Activated CD4-positive, CD25-positive, alpha-beta regulatory T cell treated with anti-CD3 and anti-CD28 coated beads, Interleukin-2, amount 50 U/mL, for 24 hours (primary cell): ENCODE measurements around the gene CTNNBL1.
A peak's percentile ranks its signal among the peaks of the same experiment; 100 is the strongest.

ENCODE experiments used
- ATAC-seq, 2 donors: fragments of 150-1000 bp; cut with Tn5 transposase; one replicate each; pipeline ENCODE4 v1.10.0; 2021; ENCODE audit warnings: mild to moderate bottlenecking in 1 of 2, moderate library complexity in 1 of 2

The CTNNBL1 gene

GRCh38 chr20:37904008-37904642 is 210.3 kb downstream of the CTNNBL1 start:
- no peak for ATAC-seq

GRCh38 chr20:37904845-37905373 is 211.1 kb downstream of the CTNNBL1 start:
- no peak for ATAC-seq

DNA sequence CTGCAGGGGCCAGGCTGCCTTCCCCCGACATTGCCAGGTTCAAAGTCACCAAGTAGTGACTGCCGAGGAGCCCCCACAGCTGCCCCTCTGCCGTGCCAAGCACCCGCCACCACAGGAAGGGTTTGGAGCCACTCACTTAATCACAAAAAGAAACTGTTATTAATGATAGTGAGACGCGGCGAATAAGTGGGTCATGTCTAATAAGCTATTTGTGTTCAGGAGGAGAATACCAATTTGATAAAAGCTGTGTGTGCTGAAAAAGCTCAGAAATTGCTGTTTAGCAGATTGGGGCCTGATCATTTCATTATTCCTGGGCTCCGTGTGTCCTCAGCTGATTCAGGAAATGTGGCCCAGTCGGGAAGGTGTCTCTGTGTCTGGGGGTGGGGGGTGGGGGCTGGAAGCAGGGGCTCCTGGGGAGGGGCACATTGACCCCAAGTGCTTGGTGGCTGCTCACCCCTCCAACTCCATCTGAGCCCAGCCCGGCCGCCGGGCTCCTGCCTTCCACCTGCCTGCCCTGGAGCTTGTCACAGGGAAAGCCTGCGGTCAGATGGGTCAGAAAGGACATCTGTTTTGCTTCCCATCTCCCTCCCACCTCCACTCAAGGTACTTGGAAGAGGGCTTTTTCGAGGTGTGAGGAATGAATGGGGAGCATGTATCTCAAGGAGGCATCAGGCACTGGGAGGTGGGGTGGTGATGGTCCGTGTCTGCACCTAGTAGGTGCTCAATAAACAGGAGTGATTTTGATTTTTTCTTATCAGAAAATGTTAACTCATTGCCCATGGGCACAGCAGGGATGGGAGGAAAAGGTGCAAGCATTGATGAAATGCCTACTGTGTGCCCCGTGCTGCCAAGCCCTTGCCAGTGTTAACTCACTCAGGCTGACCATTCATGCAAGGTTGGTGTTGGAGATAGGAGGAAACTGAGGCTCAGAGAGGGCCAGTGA is 212.1 kb downstream of the CTNNBL1 start:
- ATAC-seq = no peak

DNA sequence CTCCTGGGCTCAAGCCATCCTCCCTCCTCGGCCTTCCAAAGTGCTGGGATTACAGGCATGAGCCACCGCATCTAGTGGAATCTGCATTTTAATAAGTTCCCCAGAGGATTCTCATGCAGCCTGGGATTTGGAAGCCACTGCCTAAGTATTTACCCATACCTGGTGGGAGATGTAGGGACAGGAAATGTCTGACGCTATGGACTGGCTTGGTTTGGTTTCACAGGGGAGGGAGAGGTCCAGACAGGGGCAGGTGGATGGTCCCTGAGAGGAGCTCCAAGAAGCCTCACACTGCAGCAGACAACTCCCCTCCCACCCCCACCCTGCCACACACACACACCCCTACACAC is 213.5 kb downstream of the CTNNBL1 start:
- ATAC-seq = no peak

- no peak for ATAC-seq
Observed at GRCh38 chr20:37907677-37908401, 214.0 kb downstream of the CTNNBL1 start.

DNA sequence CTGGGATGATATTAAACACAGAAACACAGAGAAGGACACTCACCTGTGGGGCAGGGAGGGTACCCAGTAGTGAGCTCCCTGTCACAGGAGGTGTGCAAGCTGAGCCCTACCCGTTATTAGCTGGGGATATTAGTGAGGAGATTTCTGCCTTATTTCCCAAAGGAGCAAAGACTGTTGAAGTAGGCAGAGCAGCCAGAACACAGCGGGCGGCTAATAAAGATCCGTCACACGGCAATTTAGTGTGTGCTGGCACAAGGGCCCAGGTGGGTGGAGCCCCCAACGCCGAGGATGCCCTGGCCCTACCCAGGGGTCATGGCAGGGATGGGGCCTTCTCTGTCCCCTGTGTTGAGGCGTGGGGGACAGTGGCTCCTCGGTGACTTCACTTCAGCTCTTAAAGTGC is 217.4 kb downstream of the CTNNBL1 start:
- ATAC-seq = no peak

- ATAC-seq = no peak
Observed at GRCh38 chr20:37911838-37912281, 218.0 kb downstream of the CTNNBL1 start.

DNA sequence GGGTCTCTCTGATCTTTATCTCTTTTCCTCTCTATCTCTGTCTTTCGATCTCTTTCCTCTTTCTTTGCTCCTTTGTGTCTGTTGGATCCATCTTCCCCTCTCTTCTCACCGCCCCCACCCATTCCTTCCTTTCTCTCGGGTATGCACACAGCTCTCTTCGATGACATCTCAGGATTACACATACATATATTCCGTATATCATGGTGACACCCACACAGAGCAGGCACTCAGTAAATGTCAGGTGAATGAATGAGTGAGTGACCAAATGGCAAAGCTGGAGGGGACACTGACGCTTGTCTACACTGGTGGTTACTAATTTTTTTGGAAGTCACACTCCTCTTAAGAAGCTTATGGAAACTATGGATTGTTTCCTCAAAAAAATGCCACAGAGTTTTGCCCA is 219.0 kb downstream of the CTNNBL1 start:
- no peak for ATAC-seq

DNA sequence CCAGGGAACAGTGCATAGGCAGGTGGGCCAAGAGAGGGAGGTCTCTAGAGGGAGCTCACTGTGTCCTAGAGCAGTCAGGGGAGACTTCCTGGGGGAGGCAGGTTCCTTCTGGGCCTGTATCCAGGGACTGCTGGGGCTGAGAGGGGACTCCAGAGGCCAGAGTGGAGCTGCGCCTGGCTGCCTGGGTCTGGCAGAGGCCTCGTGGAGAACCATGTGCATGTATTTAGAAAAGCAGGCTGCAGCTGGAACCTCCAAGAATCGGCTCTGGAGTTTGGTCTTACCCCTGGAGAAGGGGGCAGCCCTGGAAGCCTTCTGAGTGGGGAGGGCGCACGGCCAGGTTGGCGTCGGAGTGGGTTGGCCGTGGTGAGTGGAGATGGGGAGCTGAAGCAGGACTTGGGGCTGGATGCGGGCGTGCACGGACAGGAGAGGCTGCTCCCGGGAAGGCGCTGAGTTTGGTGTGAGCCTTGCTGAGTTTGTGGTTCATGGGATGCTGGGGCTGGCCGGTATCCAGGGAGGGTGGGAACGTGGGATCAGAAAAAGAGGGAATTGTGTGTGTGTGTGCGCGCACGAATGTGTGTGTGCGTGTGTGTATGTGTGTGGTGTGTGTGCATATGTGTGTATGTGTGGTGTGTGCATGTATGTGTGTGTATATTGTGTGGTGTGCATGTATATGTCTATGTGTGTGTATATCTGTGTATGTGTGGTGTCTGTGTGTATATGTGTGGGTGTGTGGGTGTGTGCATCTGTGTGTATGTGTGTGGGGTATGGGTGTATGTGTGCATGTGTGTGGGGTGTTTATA is 219.9 kb downstream of the CTNNBL1 start:
- no peak for ATAC-seq

DNA sequence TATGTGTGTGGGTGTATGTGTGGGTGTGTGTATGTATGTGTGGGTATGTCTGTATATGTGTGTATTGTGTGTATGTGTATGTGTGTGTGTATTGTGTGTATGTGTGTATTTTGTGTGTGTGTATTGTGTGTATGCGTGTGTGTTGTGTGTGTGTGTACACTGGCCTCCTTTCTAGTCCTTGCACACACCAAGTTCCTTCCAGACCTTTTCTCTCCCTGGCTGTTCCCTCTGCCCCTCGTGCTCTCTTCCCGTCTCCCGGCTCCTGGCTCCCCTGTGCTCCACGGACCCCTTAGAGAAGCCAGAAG is 220.5 kb downstream of the CTNNBL1 start:
- no peak for ATAC-seq

DNA sequence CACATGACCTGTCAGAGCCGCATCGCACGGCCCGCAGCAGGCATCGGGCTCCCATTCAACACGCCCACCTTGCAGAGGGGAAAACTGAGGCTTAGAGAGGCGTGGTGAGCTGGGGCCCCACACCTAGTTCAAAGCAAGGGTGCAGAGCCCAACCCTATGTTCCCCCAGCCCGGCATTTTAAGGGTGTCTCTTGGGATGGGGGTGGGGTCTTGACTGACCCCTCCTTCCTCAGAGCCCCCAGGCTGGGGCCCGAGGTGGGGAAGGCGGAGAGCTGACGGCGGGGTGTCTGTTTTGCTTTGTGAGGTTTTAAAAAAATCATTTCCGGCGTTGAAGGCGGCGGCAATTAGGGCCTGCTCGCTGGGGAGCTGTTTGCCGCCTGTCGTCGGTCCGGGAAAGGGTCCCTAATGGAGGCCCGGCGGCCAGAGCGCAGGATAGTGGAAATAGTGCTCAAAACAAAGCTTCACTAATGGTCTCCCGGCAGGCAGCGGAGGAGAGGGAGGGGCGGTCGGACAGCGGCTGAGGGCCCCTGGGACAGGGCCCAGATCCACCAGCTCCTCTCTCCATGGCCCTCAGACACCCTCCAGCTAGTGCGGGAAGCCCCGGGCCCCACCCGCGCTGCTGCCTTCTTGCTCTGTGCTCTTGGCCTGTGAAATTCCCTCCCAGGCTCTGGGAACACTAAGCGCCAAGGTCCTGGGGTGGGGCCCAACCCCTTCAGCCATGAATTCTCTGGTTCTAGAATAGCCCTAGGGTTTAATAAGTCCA is 221.0 kb downstream of the CTNNBL1 start:
- peak in 1 of 2 donors; percentile 25 for ATAC-seq

GRCh38 chr20:37915434-37915787 is 221.6 kb downstream of the CTNNBL1 start:
- no peak for ATAC-seq

- ATAC-seq = no peak
Observed at GRCh38 chr20:37915800-37916570, 222.2 kb downstream of the CTNNBL1 start.

GRCh38 chr20:37917461-37917860 is 223.6 kb downstream of the CTNNBL1 start:
- no peak for ATAC-seq

DNA sequence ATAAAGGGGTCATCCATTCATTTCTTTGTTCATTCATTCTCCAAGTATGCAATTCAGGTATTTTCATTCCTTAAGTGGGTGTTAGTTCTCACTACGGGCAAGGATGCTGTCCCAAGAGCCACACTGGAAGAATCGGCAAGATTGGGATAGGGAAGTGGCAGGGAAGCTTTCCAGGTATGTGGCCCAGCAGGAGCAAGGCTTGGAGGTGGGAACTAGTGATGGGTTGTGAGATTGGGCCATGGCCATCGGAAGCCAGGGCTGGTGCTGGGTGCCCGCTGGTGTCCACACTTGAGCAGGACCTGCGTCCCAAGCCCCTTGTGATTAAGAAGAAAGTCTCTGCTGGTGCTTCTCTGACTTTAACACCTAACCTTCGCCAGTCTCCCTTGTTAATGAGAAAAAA is 224.2 kb downstream of the CTNNBL1 start:
- ATAC-seq = no peak

DNA sequence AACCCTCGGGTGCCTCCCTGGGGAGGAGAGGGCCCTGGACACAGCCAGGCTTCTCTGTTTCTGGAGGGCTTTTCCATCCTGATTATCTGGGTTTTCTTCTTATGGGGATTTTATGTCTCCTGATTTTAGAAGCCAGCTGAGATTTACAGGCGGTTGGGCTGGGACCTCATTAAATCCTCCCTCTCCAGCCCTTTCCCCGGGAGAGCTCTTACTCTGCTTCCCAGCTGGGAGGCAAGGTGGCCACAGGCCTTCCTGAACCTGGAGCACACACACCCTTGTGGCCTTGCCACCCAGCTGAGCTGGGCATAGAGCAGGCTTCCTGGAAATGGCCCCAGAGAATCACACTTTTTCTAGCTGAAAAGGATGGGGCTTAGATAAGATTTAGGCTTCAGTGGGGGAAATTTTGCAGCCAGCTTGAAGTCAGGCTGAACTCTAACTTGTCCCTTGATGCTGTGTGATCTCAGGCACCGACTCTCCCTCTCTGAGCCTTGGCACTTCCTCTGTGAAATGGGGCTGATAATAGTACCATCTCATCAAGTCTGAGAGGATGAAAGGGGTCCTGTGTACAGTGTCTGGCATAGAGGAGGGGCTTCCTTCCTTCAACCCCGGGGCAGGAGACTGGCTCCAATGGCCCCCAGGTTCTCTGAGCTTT is 225.7 kb downstream of the CTNNBL1 start:
- no peak for ATAC-seq

GRCh38 chr20:37920270-37920669 is 226.4 kb downstream of the CTNNBL1 start:
- ATAC-seq = no peak

- no peak for ATAC-seq
Observed at GRCh38 chr20:37920679-37921322, 227.0 kb downstream of the CTNNBL1 start.

DNA sequence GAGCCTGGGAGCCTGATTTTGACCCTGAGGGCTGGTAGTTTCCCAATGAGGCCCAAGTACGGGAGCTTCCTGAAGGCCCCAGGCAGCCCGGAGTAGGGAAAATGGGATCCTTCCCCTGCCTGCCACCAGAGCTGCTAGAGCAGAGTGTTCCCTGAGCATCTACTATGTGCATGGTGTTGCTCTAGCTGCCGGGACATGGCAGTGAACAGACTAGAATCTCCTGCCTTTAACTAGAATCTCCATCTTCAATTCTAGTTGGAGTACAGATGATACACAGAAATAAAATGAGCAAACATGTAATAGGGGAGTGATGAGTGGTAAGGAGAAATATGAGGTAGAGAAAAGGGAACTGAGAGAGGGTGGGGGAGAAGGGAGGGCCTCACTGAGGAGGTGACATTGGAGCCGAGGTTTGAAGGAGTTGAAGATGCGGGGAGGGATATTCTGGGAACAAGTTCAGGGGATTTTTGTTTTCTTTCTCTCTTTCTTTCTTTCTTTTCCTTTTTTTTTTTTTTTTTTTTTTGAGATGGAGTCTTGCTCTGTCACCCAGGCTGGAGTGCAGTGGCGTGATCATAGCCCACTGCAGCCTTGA is 227.6 kb downstream of the CTNNBL1 start:
- peak; percentile 17 to 46 for ATAC-seq
